KBM-7 (cell line): Measurements from ENCODE around the gene ADAM12.

Source experiments
- DNase-seq: peaks from one replicate; pipeline ENCODE4 v3.0.0-alpha.2; 2015
- in situ Hi-C: fragments of 300-500 bp; cut with MboI; formaldehyde crosslinking; loops from 2 replicates; pipeline ENCODE4 v1.14.3; 2020; ENCODE audit warnings: low sequenced_read_pairs, low pct_unique_long_range_greater_than_20kb, mixed read lengths

Gene ADAM12

DNA sequence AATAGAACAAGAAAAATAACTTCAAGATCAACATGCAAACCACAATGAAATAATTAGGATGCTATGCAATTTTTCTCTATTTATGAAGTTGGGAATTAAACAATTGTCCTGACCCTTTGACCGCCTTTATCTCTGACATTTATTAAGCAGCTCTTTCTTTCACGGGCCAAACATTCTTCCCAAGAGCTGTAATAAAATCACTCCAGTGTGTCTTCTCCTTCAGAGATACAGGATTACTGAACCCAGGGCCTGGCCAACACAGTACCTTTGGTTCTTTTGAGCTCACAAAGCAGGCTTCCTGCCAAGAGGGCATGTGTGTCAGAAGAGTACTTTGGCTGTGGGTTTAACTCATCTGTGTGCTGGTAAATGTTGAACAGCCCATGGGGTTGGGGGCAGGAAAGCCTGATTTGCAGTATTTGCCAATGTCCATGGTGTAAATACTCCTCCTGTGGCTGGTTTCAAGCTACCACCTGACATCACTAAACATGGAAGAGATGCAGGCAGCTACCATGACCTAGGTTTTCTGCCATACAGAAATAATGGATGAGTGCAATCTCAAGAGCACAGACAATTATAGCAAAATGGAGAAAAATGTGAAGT is 370.2 kb downstream of the ADAM12 start:
- in situ Hi-C loops, result no loop called here
- DNase-seq, result no peak

DNA sequence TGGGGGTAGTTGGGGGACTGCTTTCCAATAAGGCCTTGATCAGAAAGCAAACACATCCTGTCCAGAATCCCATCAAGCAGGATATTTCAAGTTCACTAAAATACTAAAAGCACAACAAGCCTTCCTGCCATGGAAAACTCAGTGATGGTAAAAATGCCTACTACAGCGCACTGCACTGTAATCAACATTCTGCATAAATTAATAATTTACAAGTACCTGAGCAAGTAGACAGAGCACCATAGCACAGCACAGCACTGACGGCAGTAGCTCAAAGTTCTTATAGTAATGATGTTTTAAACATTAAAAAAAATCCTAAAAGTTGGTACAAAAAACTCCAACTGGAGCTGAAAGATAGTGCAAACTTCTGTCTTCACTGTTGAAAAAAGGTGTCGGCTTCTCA is 371.4 kb downstream of the ADAM12 start:
- in situ Hi-C loops, result no loop called here

DNA sequence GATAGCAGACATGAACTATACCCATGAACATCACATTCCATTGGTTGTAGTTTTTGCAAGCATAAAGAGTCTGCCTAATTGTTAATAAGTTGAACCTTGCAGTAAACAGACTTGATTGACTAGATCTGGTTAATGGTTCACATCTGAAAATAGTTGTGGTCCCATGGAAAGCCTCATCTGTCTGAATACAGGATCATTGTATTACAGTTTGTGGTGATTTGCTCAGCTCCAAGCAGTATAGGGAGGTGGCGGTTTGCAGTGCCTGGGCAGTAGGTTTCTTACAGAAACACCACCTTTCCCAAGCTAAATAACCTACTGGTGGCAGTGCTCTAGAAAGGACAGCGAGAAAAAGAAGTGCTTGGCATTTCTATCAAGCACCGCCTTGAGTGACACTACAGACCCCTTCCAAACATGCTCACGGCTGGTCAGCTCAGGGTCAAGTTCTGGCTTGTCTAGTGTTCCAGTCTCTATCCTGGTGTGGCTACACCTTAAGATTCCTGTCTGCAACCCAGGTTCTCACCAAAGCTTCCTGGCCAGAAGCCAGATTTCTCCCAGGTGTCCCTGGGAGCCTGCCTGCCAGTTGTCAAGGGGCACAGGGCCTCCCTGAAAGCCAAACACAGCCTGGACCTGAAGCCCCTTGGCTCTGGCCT is 372.0 kb downstream of the ADAM12 start:
- no peak for DNase-seq
- in situ Hi-C loops, result no loop called here

More for the DNA sequence above, 371.4 kb downstream of the ADAM12 start:
- DNase-seq, result no peak

DNA sequence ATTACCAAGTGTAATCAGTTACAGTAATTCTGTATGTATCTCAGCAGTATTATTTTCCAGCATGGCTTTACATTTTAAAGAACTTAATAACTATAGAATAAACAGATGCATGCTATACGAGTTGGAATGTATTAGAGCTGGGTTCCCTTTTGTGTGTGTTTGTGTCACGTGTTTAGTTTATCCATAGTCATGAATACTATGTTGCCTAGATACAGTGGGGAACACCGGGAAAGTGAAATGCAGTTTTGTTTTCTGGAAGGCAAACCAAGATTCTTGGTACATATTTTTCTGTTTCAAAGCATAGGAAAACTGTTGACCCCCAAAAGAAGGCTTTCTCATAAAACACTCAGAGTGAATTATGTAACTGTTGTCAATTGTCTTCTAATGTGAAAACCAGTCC is 372.9 kb downstream of the ADAM12 start:
- in situ Hi-C loops, result no loop called here
- no peak for DNase-seq

DNA sequence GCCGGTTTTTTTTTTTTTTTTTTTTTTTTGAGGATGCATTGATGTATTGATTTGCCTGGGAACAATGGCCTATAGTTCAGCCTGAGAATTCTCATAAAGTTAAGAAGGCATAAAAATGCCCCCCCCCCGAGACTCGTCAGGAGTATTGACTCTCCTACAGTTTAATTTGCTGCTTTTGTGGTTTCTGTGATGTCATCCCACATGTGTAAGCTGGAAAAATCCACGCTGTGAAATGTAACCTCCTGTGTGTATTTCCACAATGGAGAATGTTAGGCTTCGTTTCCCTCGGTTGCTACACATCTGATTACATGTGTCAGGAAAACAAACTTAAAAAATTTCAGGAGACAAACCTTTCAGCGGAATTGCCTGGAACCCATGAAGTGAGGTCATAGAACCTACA is 374.0 kb downstream of the ADAM12 start:
- no peak for DNase-seq
- in situ Hi-C loops, result no loop called here

DNA sequence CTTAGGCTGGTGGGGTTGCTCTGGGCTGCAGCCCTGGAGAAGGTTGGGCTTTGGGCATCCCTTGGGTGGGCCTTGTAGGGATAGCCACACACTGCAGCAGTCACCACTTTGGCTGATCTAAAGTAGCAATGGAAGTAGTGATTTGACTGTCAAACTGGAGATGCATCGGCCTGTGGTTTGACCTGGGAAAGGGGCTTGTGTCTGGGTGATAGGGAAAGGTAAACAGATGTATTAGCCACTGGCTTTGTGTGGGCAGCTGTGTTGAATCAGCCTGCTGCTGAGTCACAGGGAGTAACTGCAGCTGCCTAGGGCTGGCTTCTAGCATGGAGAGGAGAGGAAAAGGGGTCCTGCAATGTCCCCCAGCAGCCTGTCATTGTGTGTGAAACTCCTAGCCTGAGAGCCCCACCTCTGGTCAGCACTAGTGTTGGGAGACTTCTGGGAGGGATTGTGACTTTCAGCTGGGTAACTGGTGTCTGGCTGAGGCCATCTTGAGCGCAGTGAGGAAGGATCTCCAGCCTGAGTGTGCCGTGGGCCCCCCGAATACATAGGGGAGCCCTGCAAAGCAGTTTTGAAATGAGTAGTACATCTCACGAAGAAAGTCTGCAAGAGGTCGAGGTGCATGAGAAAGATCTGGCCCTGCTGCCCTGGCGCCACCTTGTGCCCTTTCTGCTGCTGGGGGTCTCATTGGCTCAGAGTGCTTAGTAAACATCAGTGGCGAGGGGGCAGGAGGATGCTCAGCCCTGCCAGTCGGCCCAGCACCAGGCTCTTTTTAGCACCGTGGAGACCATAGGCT is 374.6 kb downstream of the ADAM12 start:
- in situ Hi-C loops, result no loop called here
- DNase-seq, result no peak

DNA sequence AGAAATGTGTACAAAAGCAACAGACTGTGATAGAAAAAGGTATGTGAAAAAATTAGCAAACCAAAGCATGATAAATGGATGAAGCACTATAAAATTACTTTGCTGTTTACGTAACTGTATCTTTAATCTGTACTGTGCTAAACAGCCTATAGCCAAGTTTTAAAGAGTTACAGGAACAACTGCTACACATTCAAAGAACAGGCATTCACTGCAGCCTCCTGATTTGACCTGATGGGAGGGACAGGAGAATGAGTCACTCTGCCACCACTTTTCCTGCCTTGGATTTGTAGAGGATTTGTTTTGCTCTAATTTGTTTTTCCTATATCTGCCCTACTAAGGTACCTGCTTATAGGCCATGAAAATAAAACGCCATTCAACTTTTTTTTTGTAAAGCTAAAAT is 375.8 kb downstream of the ADAM12 start:
- DNase-seq, result no peak
- in situ Hi-C loops, result no loop called here

DNA sequence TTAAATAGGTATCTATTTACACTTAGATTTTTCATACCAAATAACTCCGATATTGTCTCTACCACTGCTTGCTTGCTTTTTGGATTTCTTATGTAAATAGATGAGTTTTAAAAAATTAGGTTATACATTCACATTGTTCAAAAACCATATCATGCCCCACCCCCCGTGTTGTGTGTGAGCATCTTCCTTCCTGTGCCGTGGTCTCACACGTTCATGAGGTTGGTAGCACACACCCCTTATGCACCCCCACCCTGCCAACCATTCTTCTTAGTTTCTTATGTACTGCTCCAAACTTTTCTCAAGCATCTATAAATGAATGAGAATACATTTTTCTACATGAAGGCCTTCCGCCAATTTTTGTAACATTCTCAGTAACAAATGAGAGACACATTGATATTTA is 376.3 kb downstream of the ADAM12 start:
- in situ Hi-C loops, result no loop called here

DNA sequence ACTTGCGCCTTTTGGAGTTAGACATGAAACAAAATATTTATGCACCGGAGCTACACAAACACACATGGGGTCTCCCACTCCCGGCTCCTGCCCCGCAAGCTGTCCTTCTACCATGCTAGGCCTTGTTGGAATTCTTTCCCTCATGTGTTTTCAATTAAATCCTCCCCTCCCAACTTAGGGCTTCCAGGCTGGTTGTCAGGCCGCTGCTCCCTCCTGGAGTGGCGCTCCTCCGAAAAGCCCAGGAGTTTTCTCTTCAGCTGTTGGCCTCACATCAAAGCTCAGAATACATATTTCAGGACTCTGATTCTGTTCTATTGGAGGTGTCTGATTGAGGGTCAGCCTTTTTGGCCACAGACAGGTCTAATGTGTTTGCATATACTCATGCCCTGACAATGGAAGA is 378.6 kb downstream of the ADAM12 start:
- no peak for DNase-seq
- in situ Hi-C loops, result no loop called here

More for the DNA sequence above, 376.3 kb downstream of the ADAM12 start:
- no peak for DNase-seq

DNA sequence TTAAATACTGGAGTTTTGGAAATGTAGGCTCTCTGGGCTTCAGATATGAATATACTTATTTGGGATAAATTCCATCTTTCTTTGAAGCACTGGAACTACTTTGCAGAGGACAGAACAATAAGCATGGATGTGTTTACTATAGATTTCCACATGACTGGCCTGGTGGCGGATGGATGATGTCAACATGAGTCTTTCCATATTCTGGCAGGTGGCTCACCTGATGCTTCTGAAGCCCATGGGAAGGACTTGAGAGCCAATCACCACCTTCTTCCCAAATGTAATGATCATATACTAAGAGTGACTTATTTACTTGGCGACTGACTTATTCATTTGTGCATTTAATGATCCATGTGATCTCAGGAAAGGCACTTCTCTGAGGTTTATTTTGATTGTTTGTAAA is 381.4 kb downstream of the ADAM12 start:
- no peak for DNase-seq
- in situ Hi-C loops, result no loop called here

DNA sequence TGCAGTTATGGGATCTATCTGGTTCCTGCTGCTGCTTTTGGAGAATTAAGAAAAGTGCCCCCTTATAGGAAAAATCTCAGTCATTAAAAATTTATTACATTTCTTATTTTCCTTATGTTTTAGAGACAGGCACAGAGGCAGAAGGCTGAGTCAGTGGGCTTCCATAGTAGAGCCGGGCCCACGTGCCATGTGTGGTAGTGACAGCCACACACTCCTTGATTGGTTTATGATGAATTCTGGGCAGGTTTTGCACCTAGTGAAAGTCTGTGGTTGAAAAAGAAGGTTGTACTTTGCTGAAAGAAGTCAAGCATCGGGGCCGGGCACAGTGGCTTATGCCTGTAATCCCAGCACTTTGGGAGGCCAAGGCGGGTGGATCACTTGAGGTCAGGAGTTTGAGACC is 382.0 kb downstream of the ADAM12 start:
- in situ Hi-C loops, result no loop called here

DNA sequence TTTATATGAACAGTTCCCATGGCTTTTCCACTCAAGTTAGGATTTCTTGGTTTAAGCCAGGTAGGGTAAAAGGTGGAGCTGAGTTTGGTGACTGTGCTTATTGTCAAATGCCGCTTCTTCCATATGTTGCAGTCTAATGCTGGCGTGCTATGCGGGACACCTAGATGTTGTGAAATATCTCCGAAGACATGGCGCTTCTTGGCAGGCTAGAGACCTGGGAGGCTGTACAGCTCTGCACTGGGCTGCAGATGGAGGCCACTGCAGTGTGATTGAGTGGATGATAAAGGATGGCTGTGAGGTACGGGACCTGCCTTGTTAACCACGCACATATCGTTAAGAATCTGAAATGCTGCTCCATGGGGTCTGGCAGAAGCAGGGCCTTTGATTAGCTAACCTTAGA is 383.5 kb downstream of the ADAM12 start:
- in situ Hi-C loops, result no loop called here

More for the DNA sequence above, 382.0 kb downstream of the ADAM12 start:
- DNase-seq, result no peak

DNA sequence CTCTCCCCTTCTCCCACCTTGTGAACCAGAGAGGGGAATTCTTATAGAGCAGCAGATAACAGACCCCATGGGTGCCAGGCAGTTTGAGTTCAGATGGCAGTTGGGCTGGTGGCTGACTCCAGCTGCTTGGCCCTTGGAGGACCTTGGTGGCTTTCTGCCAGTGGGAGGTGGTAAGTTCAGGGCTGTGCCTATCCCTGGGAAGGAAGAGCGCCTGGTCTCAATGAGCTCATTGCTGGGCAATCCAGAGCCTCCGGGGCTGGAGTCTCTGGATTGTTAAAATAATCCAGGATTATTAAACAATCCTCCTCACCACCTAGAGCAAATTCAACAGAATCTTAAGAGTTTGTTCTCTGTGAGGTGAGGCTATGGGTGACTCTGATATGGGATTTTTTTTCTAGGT is 386.7 kb downstream of the ADAM12 start:
- no peak for DNase-seq
- in situ Hi-C loops, result no loop called here

More for the DNA sequence above, 383.5 kb downstream of the ADAM12 start:
- DNase-seq, result no peak

DNA sequence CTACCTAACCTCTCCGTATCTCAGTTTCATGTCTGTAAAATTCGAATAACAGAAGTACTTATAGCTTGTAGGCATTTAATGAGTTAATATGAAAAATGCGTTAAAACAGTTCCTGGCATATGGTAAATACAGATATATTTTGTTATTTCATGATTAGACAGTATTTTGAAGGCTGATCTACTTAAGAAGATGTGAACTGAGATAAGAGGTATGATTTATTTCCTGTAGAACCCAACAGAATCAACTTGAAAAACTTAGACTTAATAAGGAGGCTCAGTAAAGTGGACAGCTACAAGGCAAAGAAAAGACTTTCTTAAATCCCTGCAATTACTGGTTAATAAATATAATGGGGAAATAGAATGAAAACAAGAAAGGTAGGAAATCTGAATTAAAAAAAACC is 388.6 kb downstream of the ADAM12 start:
- no peak for DNase-seq
- in situ Hi-C loops, result loop anchor here (25.0 kb wide), 1 partner anchor 513 kb away; no protein-coding TSS in a partner anchor

DNA sequence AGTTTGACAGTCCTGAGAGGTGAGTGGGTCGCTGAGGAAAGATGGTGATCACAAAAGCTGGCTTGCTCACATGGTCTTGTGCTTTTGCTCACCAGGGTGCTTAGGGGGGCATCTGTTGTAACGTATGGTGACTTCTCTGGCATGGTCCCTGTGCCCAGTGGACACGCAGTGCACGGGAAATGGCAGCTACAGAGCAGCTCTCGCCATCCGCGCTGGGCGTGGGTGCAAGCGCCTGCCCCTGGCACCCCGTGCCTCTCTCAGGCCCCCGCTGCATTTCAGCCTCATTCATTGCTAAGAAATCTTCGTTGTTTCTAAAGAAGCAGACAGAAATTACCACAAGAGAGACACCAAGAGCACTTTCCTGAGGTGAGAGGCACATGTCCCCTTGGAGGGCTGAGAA is 390.7 kb downstream of the ADAM12 start:
- in situ Hi-C loops, result loop anchor here (25.0 kb wide), 1 partner anchor 515 kb away; no protein-coding TSS in a partner anchor
- no peak for DNase-seq

DNA sequence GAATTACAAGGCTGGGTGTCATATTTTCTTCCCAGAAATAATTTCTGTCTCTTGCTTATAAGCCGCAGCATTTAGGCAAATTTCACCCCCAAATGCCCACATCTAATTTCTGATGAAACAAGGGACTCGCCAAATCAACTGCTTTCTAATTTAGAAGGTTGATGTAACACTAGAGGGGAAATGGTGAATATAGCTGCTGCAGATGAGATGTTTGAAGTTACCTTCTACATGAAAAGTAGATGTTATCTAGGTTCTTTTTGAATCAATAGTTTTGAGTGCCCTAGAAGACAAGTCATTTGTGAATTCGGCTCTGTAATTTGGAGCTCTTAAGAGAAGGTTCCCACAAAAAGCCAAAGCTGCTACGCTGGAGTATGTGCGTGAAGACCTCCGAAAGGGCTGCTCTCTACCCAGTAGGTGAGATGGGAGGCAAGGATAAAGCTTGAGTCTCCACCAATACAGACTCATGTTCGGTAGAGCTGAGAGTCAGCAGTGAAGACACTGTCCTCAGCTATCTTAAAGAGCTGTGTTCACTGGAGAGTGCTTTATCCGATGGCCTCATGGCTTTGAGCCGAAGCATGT is 392.5 kb downstream of the ADAM12 start:
- in situ Hi-C loops, result loop anchor here (25.0 kb wide), 1 partner anchor 516 kb away; no protein-coding TSS in a partner anchor
- DNase-seq, result no peak

DNA sequence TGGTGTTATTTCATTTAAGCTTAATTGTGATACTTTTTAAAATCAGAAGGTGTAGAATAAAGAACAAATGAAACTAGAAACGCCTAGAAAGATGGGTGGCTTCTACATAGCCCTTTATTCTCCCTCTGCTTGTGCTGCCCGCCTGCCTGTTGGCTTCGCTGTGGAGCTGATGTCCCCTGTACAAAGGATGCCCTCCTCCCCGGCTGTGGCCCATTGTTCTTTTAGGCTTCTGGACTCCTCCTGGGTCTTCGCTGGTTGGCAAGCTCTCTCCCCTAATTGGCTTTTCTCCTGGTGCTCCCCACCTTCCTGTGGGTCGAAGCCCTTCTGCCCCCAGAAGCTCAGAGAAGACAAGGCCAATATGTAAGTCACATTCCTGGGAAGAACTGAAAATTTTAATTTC is 393.7 kb downstream of the ADAM12 start:
- no peak for DNase-seq
- in situ Hi-C loops, result loop anchor here (25.0 kb wide), 1 partner anchor 518 kb away; no protein-coding TSS in a partner anchor

DNA sequence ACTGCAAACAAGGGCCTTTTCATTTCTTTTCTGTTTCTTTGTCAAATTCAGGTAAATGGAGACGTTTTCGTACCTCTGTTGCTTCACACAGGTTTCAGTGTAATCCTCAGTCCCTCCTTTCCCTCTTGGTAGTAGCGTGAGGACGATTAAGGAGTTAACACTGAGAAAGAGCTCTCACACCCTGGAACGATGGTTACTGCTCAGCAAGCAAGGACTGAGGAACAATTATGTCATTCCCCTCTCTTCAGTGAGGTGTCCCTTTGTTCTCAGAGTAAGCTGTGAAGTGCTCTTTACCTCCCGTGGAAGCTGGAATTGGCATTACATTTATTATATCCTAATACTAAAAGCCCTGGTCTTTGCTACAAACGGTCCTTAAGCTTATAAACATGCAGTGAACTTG is 396.0 kb downstream of the ADAM12 start:
- in situ Hi-C loops, result loop anchor here (25.0 kb wide), 1 partner anchor 520 kb away; no protein-coding TSS in a partner anchor
- no peak for DNase-seq

DNA sequence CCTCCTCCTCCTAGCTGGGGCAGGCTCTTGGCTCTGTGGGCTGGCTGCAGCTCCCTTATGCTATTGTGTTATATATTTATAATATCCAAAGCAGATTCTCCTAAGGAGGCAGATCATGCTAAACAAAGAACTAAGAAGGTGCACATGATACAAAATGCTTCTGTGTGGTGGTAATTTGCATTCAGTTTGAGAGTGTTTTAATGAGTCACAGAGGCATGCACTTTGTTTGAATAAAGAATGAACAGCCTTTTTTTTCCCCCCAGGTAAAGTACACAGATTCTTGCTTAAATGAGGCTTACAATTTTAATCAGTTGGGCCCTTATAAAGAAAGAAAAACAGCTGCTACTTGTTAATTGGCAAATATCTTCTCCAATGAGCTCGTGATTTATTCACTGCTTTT is 396.9 kb downstream of the ADAM12 start:
- DNase-seq, result no peak
- in situ Hi-C loops, result loop anchor here (25.0 kb wide), 1 partner anchor 521 kb away; no protein-coding TSS in a partner anchor

DNA sequence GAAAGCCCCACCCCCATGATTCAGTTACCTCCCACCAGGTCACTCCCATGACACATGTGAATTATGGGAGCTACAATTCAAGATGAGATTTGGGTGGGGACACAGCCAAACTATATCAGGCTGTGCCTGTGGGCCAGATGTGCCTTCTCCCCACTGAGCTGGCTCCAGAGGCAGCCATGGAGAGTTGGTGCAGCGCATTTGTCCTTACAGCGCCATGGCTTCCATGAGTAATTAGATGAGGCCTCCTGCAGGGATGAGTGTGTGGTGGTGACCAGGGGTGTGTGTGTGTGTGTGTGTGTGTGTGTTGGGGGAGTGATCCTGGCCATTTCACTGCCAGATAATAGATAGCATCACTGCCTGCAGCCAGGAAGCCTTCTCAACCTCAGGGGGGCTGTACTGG is 397.3 kb downstream of the ADAM12 start:
- no peak for DNase-seq
- in situ Hi-C loops, result loop anchor here (25.0 kb wide), 1 partner anchor 521 kb away; no protein-coding TSS in a partner anchor
